CD1c-positive myeloid dendritic cell (primary cell): Measurements from ENCODE around the gene RGS11.
"Not testable (repeated sequence)": the region's sequence is repeated elsewhere in the genome, so short reads cannot be mapped to it uniquely, and the experiment has no call there.

Source experiments
- DNase-seq: peaks from one replicate; pipeline ENCODE4 v3.0.0-alpha.2; 2016; ENCODE audit errors: extremely low spot score

RGS11 gene

DNA sequence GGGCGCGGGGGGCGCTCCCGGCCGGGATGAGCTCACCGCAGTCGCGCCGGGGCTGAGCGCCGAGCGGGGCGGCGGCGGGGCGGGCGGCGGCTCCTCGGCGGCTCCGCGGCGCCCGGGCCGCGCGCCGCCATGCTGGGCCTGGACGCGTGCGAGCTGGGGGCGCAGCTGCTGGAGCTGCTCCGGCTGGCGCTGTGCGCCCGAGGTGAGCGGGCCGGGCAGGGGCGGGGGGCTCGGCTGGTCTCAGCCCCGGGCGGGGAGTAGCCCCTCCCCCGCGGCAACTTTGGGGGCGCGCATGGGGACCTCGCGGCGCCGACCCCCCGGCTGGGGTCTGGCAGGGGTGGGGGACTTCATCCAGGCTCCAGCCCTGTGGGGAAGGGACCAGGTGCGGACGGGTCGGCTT is 4.8 kb upstream of the RGS11 start, which contains the start of gene ARHGDIG:
Gene ARHGDIG, plus strand, starts transcription at position 40 of the 400 bp plus-strand sequence. Its CDS starts 90 bp downstream, at position 130.
- no peak for DNase-seq

DNA sequence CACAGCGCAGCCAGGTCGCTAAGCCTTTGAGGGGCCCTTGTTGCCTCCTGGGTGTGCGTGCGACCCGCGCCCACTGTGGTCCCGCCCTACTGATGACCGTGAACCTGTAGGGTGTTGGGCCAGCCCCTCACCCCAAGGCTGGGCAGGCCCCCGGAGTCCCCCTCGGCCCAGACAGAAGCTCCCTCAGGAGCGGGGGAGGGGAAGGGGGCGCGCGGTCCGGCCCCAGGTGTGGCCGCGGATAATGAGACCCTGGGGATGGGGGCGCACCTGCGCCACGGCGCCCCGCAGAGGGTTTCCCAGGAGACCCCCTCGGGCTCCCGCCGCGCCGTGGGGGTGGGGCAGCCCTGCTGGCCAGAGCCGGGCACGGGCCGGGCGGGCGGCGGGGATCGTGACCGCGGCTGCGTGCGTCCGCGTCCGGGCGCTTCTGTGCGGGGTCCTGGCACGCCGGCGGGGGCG is 4.3 kb upstream of the RGS11 start:
- no peak for DNase-seq

DNA sequence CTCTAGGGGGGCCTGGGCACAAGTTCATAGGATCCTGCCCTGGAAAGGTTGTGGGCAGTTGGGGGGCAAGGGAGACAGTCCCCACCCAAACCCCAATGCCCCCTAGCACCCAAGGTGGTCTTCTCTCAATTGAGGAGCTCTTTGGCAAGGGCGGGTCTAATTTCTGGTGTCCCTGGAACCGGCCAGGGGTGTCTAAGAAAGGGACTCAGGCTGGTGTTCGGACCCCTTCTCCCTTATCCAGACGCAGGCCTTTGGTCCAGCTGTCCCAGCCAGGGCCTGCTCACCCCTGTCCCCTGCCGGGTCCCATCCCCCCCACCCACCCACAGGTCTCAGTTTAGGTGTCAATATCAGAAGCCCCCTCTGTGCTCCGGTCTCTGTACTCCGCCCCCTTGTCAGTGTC is 3.8 kb upstream of the RGS11 start:
- no peak for DNase-seq

DNA sequence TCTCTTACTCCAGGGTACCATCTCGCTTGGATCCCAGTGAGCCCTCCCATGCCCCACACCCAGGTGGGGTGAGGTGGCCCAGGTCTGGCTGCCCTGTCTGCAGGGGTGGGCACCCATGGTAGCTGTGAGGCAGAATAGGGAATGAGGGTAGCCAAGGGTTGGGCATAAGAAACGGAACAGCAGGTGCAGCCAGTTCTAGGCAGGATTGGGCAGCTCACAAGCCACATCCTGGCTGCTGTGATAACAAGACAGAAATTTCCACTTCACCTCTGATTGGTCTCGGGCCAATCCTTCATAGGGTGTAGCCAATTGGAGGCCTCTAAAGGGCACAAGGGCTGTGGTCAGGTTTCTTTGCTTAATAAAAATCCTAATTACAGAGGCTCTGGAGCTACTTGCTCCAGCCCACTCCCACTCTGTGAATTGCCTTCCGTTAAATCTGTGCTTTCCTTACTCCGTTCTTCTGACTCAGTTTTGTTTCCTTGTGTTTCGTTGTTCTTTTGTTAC is 3.2 kb upstream of the RGS11 start:
- DNase-seq, result peak; percentile 13

DNA sequence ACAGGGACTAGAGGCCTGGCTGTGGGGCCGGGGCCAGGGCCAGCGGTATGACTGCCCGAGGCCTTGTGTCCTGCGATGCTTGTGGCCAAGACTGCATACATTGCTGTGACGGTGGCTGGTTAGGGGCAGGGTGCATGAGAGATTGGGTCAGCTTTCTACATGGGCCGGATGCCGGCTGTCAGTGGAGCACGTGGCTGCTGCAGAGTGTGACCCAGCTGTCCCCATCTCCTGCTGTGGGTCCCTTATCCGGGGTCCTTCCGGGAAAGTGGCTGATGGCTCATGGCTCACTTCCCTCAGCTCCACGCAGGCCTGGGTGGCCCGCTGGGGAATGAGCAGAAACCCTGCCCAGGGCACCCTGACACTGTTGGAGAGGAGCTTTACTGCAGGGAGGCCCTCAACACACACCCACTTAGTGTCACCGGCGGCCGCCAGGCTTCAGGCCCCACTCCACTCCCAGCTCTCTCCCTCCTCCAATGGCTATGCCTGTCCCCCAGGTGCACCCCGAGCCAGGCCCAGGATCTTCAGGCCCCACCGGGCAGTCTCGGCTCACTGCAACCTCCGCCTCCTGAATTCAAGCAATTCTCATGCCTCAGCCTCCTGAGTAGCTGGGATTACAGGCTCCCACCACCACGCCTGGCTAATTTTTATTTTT is 808 bp upstream of the RGS11 start:
- DNase-seq, result no peak

DNA sequence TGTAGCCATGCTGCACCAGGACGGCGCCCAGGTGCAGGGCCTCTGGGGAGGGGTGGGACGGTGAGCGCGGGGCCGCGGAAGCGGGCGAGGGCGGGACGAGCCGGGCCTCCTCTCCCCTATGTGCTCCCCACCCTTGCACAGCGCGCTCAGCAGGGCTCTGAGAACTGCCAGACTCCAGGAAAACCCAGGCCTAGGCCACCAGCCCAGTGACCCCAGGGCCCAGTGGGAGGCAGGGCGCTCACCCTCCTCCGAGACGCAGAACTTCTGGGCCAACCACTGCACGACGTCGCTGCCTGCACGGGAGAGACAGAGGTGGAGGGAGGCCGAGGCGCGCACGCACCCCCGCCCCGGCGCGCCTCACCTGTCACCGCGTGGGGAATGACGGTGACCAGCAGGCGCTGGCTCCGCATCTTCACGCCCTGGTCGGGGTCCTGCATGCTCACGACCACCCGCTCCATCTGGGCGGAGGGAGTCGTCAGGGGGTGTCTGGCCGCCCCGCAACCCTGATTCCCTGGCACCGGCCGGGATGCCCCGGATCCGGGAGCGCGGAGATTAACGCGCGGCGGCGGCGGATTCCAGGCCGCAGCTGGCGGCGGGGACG is 603 bp downstream of the RGS11 start:
- DNase-seq, result no peak

DNA sequence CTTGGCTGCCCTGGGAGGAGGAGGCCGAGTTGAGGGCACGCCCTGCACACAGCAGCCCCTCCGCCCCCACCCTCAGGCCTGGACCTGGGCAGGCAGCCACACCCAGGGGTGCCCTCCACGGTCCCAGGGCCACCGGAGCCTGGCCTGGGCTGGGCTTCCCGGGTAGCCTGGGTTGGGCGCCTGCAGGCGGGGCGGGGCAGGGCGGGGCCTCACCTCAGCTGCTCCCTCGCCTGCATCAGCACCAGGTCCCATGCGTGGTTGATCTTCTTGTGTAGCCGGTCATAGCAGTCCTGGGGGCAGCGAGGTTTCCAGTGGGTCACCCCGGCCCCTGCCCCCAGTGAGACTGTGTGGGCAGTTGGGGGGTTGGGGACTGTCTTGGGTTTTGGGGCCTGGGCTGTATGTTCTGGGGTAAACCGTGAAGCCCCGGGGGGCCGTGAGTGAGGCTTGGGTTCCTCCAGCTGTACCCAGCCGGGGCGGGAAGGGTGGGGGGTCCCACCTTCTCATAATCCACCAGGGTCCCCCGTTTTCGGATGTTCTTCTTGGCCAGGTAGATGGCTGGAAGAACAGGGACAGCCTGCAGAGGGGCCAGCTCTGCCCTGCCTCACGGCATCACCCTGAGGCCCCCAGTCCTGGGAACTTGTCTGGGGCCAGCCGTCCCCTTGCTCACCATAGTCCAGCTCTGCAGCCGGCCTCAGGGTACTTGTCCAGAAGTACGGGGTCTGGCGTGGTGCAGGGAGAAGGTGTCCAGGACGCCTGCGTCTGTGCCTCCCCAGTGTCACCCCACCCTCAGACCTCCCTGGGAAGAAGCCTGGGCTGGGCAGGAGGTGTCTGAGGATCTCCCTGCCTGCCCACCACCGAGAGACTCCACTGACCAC is 2.0 kb downstream of the RGS11 start:
- no peak for DNase-seq

DNA sequence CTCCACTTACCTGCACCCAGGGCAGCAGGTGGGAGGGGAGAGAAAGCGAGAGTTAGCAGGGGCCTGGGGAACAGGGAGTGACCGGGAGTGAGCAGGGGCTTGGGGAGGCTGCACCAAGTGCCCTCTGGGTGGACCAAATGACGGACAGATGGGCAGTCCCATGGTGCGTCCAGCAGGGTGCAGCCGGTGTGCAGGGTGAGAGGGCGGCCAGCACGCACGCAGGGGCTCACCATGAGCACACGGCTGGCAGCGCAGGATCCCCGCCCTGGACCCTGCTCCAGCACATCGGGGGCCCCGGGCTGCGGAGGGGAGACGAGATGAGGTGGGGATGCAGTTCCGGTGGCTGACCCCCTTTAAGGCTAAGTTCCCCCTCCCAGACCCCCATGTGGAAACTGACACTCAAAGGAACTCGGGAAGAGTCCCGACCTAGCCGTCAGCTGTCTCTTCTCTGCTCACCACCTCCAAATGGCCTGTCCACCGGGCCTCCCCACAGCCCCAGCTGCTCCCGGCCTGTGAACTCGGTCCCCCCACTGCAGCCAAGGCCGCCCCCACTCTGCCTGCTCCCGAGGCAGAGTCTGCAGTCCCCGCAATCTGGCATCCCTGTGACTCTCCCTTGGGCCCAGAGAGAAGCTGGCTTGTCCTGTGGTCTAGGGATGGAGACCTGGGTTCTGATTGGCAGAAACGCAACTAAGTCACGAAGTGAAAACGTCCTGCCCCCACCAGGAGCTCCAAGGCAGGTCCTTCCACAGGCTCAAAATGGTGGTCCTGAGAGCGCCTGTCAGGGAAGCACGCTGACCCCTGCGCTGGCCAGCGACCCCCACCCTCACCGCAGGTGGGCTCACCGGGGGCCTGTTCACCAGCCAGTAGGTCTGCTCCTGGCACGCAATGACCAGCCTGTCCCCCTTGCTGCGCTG is 2.9 kb downstream of the RGS11 start:
- DNase-seq, result no peak

DNA sequence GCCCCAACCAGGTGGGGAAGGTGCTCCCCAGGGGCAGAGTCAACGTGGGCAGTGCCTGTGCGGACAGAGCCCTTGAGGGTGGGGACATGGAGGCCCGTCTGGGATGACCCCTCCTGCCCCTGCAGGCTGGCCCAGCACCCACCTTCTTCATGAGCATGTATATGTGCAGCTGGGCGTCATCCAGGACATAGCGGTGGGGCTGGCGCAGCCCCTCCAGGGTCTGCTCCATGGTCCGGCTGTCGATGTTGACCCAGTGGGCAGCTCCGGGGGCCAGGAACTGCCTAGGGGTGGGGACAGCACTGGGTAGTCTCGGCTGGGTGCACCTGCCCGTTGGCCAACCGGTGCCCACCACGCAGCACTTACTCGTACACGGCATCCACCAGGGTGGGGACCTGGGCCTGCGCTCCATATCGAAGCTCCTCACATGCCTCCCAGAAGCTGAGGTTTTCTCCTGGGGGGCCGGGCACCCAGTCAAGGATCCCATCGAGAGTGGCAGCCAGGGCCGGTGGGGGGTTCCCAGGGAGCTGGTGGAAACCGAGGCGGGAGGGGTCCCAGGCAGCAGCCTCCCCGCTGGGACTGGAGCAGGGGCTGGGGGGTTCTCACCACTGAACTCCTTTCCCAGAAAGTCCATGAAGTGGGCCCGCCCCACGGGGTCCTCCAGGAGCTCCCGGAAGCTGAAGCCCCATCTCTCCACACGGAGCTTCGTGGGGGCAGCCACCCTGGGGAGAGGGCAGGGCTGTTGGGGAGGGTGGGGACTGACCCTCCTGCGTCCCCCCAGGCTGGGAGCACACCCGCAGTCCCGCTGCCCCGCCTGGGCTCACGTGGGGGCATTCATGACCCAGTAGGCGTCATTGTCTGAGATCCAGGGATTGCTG is 5.1 kb downstream of the RGS11 start:
- DNase-seq, result no peak

DNA sequence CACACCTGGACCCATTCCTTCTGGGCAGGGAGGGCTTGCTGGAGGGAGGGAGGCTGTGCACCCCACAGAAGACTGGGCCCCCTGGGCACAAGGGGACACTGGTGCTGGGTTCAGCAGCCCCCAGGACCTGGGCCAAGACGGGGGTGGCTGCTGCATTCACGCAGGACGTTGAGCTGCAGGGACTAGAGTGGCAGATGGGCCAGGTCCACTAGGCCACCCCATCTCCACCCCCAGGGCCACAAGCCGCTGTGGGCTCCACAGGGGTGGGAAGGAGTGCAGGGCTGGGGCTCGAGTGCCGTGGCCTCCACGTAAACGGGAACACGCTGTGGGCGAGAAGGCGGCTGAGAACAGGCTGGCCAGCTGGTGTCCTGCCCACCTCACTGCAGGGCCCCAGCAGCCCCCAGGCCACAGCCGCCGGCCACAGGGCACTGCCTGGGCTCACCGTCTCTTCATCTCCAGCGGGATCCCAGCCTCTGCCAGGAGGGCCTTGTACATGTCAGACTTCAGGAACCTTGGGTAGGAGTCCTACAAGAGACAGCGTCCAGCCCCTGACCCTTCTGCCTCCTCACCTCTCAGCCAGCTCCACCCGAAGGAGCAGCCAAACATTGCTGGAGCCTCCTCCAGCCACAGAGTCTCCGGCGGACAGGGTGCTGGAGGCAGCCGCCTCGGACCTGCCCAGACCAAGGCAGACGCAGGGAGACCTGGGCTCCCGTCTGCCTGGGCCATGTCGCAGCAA is 6.5 kb downstream of the RGS11 start:
- no peak for DNase-seq

DNA sequence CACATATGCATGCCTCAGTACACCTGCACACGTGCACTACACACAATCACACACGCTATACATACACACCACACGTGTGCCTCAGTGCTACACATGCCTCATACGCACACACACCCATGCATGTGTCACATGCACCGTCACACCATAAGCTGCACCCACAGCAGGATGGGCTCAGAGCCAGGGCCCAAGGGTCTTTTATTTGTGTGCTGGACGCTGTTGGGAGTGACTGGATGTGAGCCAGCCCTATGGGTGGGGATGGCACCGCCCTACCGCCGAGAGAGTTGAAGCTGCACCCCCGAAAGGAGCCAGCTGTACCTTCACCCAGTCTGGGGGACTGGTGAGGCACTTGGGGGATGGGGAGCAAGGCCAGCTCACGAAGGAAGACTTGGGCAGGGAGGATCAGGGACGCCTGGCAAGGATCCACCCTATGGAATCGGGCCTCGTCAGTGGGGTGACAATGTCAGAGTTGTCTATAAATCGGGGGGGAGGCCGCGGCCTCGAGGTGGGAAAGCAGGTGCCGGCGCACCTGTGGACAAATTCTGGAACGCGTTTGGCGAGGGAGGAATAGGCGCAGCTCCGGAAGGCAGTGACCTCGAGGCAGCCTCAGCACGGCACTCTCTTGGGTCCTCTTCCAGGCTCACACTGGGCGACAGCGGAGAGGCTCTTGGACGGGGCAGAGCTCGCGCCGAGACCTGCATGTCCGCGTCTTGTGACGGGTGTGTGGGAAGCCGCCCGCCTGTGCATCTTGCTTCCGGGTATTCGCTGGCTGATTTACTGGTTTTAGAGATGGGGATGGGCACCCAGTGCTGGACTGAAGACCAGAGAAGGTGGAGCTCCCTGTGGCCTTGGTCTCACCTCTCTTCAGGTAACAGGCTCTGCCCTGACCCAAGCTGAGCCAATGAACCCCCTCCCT is 7.3 kb downstream of the RGS11 start:
- no peak for DNase-seq

DNA sequence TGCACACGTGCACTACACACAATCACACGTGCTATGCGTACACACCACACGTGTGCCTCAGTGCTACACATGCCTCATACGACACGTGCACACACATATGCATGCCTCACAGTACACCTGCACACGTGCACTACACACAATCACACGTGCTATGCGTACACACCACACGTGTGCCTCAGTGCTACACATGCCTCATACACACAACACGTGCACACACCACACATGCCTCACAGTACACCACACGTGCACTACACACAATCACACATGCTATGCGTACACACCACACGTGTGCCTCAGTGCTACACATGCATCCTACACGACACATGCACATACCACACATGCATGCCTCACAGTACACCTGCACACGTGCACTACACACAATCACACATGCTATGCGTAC is 8.2 kb downstream of the RGS11 start:
- DNase-seq, result not testable (repeated sequence)

DNA sequence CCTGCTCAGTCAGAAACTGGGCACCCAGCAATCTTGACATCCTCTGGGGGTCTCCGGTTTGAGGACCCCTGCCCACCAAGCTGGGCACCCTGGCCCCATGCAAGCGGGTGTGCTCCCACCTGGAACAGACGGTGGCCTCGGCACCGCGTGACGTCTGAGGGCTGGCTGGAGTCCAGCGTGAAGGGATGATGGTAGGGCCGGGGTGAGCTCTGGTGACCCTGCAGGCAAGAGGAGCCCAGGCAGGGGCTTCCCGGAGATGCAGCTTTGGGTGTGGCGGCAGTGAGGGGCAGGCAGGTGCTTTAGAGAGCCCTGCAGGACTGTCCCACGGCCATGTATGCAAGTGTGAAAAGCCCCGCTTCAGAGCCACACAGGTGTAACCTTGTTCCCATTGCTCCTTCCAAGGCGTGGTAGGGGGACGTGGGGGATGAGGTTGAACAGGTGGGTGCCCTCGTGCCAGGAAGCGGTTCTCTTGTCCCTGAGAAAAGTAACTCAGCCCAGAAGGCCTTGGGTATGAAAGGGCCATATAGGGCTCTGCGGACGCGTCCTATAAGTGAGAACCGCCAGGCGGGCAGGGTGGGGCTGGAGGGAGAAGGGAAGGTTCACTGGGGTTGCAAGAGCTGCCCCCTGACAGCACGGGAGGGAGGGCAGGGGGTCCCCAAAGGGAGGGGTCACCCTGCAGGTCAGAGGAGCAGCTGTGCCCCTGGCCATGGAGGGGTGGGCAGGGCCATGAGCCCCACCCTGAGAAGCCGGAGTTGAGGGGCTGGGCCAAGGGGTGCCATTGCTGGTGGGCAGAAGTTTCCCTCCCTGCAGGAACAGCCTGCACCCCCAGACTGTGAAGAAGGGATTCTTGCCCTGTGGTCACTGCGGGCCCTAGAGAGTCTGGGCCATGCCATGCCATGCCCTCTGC is 9.2 kb downstream of the RGS11 start:
- DNase-seq, result no peak

DNA sequence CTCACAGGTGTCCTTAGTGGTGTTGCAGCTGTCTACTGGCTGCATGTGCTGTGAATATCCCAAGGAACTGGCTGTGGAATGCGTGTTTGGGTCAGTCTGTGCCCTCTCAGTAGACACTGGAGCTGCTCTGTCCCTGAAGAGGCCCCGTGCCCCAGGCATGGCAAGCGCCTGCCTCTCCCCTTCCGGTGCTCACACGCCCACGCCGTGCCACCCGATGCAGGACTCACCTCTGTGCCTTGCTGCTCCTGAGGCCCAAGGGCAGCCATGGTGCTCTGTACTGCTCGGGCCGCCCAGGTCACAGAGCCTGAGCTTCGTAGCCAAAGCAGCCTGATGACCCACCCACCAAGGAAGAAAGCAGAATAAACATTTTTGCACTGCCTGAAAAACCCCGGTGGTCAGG is 10.0 kb downstream of the RGS11 start:
- DNase-seq, result no peak

DNA sequence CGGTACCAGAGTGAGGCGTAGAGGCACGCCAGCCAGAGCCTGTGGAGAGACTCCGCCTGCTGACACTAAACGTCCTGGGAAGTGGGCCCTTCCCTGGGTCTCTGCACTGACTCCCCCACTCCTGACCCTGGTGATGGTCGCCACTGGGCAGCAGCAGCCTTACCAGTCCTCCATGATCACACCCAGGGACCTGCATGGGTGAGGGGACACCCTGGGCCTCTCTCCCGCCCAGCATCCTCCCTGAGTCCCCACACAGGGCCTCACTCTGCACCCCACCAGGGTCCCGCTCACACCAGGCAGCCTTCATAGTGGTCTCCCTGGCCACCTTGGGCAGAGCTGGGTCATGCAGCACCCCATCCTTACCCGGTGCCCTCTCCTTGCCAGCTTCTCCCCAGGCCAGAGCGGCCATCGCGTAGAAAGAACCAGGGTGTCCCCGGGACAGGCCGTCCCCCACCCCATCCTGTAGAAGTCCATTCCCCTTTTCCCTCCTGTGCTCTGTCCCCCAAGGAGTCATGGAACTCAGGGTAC is 10.7 kb downstream of the RGS11 start:
- DNase-seq, result no peak

DNA sequence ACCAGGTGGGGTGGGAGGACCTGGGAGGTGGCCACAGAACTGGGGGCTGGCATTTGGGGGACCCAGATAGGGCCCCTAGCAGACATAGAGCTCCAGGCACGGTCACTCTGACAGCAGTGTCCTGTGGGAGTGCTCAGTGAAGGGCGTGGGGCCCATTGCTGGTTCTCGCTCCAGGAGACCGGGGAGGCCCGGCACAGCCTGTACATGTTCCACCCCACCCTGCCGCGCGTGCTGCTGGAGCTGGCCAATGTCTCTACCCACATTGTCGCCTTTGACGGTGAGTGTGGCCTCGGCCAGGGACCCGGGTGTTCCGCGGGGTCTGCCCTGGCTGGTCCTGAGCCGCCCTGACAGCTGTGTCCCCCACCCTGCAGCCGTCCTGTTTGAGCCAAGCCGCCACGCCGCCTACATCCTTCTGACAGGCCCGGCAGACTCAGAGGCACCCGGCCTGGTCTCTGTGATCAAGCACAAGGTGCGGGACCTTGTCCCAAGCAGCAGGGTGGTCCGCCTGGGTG is 11.2 kb downstream of the RGS11 start:
- DNase-seq, result no peak

DNA sequence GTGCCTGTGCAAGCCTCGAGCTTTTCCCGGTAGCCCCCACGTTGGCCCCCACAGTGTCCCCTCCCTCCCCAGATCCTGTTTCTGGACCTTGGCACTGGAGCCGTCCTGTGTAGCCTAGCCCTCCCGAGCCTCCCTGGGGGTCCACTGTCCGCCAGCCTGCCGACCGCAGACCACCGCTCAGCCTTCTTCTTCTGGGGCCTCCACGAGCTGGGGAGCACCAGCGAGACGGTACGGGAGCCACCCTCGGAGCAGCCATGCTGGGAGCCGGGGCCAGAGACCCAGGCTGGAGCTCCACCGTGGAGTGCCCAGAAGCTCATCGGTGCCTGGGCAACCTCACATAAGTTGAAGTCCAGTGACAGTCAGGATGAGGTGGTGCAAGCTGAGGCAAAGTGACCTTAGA is 11.8 kb downstream of the RGS11 start:
- DNase-seq, result no peak
